CD14-positive monocyte (primary cell): Measurements from ENCODE around the gene YAF2. TPM values are rescaled to one million over a fixed set of nuclear protein-coding genes. Genes with fewer than 3 reads are reported as not detected.

ENCODE experiments used
- DNase-seq, 3 donors: peaks; one replicate each; pipeline ENCODE4 v3.0.0-alpha.2; 2011 to 2022
- H2AFZ ChIP-seq: 2 replicates; pipeline ENCODE4 v1.6.0; 2012; ENCODE audit warnings: mild to moderate bottlenecking, low read depth, low read length, inconsistent platforms; ENCODE audit not compliant: insufficient read depth, poor library complexity, severe bottlenecking
- H3K27ac ChIP-seq, 2 donors: 1 replicate in 1 of 2; 2 replicates in 1 of 2; pipeline ENCODE4 v1.5.1; 2012 to 2013; ENCODE audit warnings: low read length in 2 of 2, control low read depth in 1 of 2, inconsistent platforms in 1 of 2, low read depth in 1 of 2, mild to moderate bottlenecking in 1 of 2
- H3K27me3 ChIP-seq, 2 donors: one replicate each; pipeline versions ENCODE4 v1.6.0 to v1.6.1; 2011 to 2013; ENCODE audit warnings: low read length in 2 of 2; ENCODE audit not compliant: control insufficient read depth in 2 of 2, insufficient read depth in 2 of 2
- H3K36me3 ChIP-seq, 2 donors: replicated peaks in 1 of 2; 1 replicate in 1 of 2; 2 replicates in 1 of 2; pipeline versions ENCODE4 v1.5.1 to v1.6.1; 2012 to 2013; ENCODE audit warnings: low read length in 2 of 2, control low read depth in 1 of 2, inconsistent platforms in 1 of 2, mild to moderate bottlenecking in 1 of 2; ENCODE audit not compliant: insufficient read depth in 2 of 2, control insufficient read depth in 1 of 2
- H3K4me1 ChIP-seq, 2 donors: 1 replicate in 1 of 2; 2 replicates in 1 of 2; pipeline versions ENCODE4 v1.5.1 to v1.6.1; 2012 to 2013; ENCODE audit warnings: low read length in 2 of 2, control low read depth in 1 of 2, inconsistent platforms in 1 of 2, mild to moderate bottlenecking in 1 of 2, moderate library complexity in 1 of 2; ENCODE audit not compliant: insufficient read depth in 2 of 2, control insufficient read depth in 1 of 2
- H3K4me2 ChIP-seq: replicated peaks from 2 replicates; pipeline ENCODE3; 2012; ENCODE audit warnings: low read length, moderate library complexity, mild to moderate bottlenecking; ENCODE audit not compliant: poor library complexity, severe bottlenecking; ENCODE audit errors: extremely low read depth
- H3K4me3 ChIP-seq, 3 experiments: fragments of 200-600 bp in 1 of 3; sonication (generic) in 1 of 3; replicated peaks in 1 of 3; 1 replicate in 2 of 3; 2 replicates in 1 of 3; pipeline ENCODE4 v1.5.1; 2011 to 2013; ENCODE audit warnings: low read length in 3 of 3, mild to moderate bottlenecking in 3 of 3, control low read depth in 2 of 3, low read depth in 2 of 3, inconsistent platforms in 1 of 3, moderate library complexity in 1 of 3
- H3K79me2 ChIP-seq: 2 replicates; pipeline ENCODE4 v1.6.0; 2012; ENCODE audit warnings: mild to moderate bottlenecking, control low read depth, inconsistent platforms, low read length, moderate library complexity; ENCODE audit not compliant: insufficient read depth
- H3K9ac ChIP-seq: 2 replicates; pipeline ENCODE4 v1.6.0; 2017; ENCODE audit warnings: low read length, mild to moderate bottlenecking; ENCODE audit not compliant: insufficient read depth, poor library complexity, severe bottlenecking
- H3K9me3 ChIP-seq, 2 donors: replicated peaks in 1 of 2; 1 replicate in 1 of 2; 2 replicates in 1 of 2; pipeline versions ENCODE4 v1.5.1 to v1.6.1; 2012 to 2013; ENCODE audit warnings: low read length in 2 of 2, control low read depth in 1 of 2; ENCODE audit not compliant: control insufficient read depth in 1 of 2, insufficient read depth in 1 of 2
- H4K20me1 ChIP-seq: 2 replicates; pipeline ENCODE4 v1.6.0; 2012; ENCODE audit warnings: mild to moderate bottlenecking, low read length, control low read depth, moderate library complexity; ENCODE audit not compliant: insufficient read depth
- H3K27ac Mint-ChIP-seq, 7 donors: one replicate each; pipeline ENCODE4 v1.8.0; 2020; ENCODE audit warnings: mild to moderate bottlenecking in 7 of 7, mixed read lengths in 7 of 7, moderate library complexity in 6 of 7, inconsistent platforms in 2 of 7
- H3K27me3 Mint-ChIP-seq, 3 donors: one replicate each; pipeline ENCODE4 v1.8.0; 2021 to 2022; ENCODE audit warnings: low read depth in 3 of 3, mild to moderate bottlenecking in 3 of 3, mixed read lengths in 3 of 3, moderate library complexity in 3 of 3, inconsistent platforms in 1 of 3
- H3K36me3 Mint-ChIP-seq, 2 donors: one replicate each; pipeline ENCODE4 v1.8.0; 2020; ENCODE audit warnings: mixed read lengths in 2 of 2, inconsistent platforms in 1 of 2, mild to moderate bottlenecking in 1 of 2
- H3K4me1 Mint-ChIP-seq: one replicate; pipeline ENCODE4 v1.8.0; 2020; ENCODE audit warnings: mild to moderate bottlenecking, mixed read lengths
- H3K4me3 Mint-ChIP-seq, 2 donors: one replicate each; pipeline ENCODE4 v1.8.0; 2020; ENCODE audit warnings: mild to moderate bottlenecking in 2 of 2, mixed read lengths in 2 of 2, moderate library complexity in 1 of 2
- H3K9me3 Mint-ChIP-seq, 7 donors: one replicate each; pipeline ENCODE4 v1.8.0; 2020 to 2022; ENCODE audit warnings: mixed read lengths in 7 of 7, mild to moderate bottlenecking in 6 of 7, moderate library complexity in 6 of 7, inconsistent platforms in 2 of 7
- CTCF ChIP-seq: fragments of 200-600 bp; IDR thresholded peaks from one replicate; pipeline ENCODE4 v1.8.0; 2022; ENCODE audit warnings: antibody characterized with exemption, mild to moderate bottlenecking
- WGBS: methylation state at CpG from one replicate; pipeline ENCODE4 v1.1.5; 2013; ENCODE audit warnings: missing lambda C conversion rate; ENCODE audit not compliant: insufficient coverage; 5-methylcytosine and 5-hydroxymethylcytosine counted together
- intact Hi-C, 2 donors: fragments of 100-400 bp; cut with micrococcal nuclease; formaldehyde crosslinking; loops; one replicate each; pipeline versions ENCODE4 v1.15.0 to v1.15.1; 2023
- polyA plus RNA-seq, 3 donors: library from polyadenylated mRNA; depleted of rRNA in 1 of 3; unstranded in 2 of 3; stranded (reverse) in 1 of 3; fragments of 300-500 nt in 2 of 3; fragments of >200 nt in 1 of 3; fragmentation: Illumina TruSeq in 2 of 3; gene quantifications; 1 replicate in 2 of 3; 2 replicates in 1 of 3; pipeline ENCODE4 v1.2.3, GENCODE V29; 2012 to 2021

YAF2 gene
- polyA plus RNA-seq, 3 donors, result 6.2 to 11.0 (median 8.5) TPM

GRCh38 chr12:42199007-42199406 is 39.0 kb downstream of the YAF2 start:
- peaks cover 61 to 67% of the 10 kb centered on the region in 2 donors for H3K36me3 Mint-ChIP-seq
- no peak overlapping the region for H3K9ac ChIP-seq
- no peaks in the 10 kb centered on the region for H3K4me1 ChIP-seq
- no peak for DNase-seq
- peaks cover 35 to 76% of the 10 kb centered on the region in 2 donors for H3K36me3 ChIP-seq
- no peaks in the 10 kb centered on the region for H3K79me2 ChIP-seq
- peaks cover 14% of the 10 kb centered on the region for H3K4me1 Mint-ChIP-seq
- no peaks in the 10 kb centered on the region for H3K9me3 Mint-ChIP-seq
- no peaks in the 10 kb centered on the region for H3K9me3 ChIP-seq
- no peak overlapping the region for H3K4me3 Mint-ChIP-seq
- no peak for TF ChIP-seq CTCF
- H3K27me3 Mint-ChIP-seq, result no peaks in the 10 kb centered on the region
- no peaks in the 10 kb centered on the region for H3K27me3 ChIP-seq
- no peak overlapping the region for H2AFZ ChIP-seq
- H4K20me1 ChIP-seq, result peaks cover 7% of the 10 kb centered on the region
- no peak overlapping the region for H3K4me2 ChIP-seq
- H3K27ac ChIP-seq, result no peak overlapping the region
- intact Hi-C loops, result no loop called here
- H3K27ac Mint-ChIP-seq, result no peak overlapping the region
- H3K4me3 ChIP-seq, result no peak overlapping the region

- Histone ChIP-seq H3K27ac (no peak overlapping the region), H2AFZ (no peak overlapping the region), H3K4me1 (no peaks in the 10 kb centered on the region), H3K9me3 (no peaks in the 10 kb centered on the region), H3K4me3 (no peak overlapping the region), H3K36me3 (peaks cover 49 to 82% of the 10 kb centered on the region in 2 donors), H3K79me2 (no peaks in the 10 kb centered on the region), H3K9ac (no peak overlapping the region), H4K20me1 (peaks cover 7% of the 10 kb centered on the region), H3K4me2 (no peak overlapping the region), H3K27me3 (no peaks in the 10 kb centered on the region)
- Mint-ChIP-seq H3K4me3 (no peak overlapping the region), H3K4me1 (peaks cover 14% of the 10 kb centered on the region), H3K27ac (no peak overlapping the region), H3K9me3 (no peaks in the 10 kb centered on the region), H3K27me3 (no peaks in the 10 kb centered on the region), H3K36me3 (peaks cover 59 to 69% of the 10 kb centered on the region in 2 donors)
- intact Hi-C loops, result no loop called here
- WGBS, result 100% methylated on average over 3 of the region's 7 CpGs
- TF ChIP-seq CTCF, result no peak
- DNase-seq, result no peak
Measured at GRCh38 chr12:42196723-42197603, 41.1 kb downstream of the YAF2 start.
